Stimulated activated CD8-positive, alpha-beta memory T cell treated with anti-CD3 and anti-CD28 coated beads, Interleukin-7, amount 100 ng/mL, for 4 hours (primary cell): ENCODE data around the gene BAG5.

Experiments
- DNase-seq, 2 donors: peaks; one replicate each; pipeline ENCODE4 v3.0.0-alpha.2; 2020; ENCODE audit warnings: low read depth in 2 of 2

BAG5 gene

DNA sequence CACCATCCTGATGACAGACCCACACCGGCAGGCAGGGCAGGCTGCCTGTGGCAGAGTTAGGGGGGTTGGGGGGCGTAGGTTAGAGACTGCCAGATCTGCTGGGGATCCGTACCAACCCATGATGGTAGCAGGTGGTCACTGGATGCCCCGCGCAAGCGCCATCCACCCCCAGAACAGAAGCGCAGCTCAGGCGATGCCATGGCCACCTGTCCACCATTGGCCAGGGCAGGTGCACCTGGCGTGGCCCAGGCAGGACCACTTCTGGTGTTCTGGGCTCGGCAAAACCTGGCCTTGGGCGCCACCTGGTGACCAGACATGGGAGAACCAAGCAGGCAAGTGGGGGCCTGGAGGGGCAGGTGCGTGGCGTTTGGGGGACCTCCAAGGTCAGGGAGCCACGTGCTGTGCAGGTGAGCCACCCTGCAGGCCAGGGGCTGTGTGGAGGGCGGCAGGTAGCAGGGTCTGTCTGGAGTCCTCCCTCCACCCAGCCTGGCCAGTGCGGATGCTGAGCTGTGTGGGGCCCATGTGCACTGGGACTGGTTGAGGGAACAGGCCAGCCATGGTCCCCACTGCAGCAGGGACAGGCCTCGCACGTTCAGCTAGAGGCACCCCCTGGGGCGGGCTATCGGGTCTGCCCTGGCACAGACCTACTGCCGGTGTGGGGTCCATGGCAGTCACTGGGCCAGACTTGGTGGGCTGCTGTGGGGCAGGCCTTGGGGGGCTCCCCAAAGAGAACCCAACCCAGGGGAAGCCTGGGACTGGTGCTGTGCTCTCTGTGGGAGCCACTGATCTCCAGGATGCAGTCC lies 15.6 kb downstream of the BAG5 start:
- DNase-seq, result peak; percentile 53 to 60

DNA sequence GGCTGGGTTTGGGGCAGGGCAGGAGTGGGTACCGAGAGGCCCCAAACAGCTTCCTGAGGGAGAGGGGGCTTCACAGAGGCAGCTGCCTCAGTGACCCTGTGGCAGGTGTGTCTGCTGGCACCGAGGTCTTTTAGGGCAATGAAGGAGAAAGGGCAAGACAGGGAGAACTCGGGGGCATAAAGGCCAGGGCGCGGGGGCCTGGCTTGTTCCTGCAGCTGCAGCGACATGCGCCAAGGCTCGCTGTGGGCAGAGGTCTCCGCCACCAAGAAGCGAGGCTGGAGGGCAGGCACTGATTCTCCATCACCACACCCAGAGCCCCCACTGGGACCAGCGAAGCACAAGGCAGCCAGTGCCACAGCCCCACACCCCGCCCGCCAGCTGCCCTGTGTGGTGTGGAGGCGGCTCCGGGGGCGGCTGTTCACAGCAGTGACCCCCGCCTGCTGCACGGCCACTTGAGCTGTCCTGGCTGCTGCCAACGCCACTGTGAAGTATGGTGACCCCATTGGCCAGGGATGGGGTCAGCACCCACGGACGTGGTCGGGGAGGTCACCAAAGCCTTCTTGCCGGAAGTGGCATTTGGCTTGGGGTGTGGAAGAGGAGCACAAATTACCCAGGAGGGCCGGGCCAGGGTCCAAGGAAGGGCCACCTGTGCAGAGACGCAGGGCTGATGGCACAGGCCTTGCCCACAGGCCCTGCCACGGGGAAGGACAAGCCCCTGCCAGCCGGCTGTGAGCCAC lies 16.4 kb downstream of the BAG5 start:
- no peak for DNase-seq

DNA sequence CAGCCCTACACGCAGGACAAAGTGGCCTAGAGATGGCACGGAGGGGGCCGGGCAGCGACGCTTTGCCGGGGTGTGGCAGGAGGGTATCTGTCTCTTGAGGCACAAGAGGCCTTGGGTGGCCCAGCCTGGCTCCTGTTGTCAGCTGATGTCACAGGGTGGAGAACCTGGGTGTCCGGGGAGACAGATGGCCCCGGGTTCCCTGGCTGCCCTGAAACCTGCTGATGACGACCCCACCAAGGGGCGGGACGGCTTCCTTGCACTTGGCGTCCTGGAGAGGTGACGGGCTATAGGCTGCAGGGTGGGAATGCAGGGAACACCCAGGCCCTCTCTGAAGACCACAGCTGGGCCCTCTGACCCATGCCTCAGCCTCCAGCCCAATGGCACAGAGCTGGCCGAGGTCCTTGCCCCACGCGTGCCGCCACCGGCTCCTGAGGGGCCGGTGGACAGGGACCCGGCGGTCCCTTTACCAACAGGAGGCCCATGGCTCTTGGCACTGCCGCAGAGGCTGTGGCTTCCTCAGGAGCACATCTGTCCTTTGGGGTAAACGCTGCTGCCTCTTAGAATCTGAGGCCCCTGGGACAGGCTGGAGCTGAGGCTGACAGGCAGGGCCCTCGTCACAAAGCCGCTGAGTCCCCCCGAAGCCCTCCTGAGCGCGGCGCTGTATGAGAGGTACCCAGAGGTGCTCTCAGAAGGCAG lies 17.1 kb downstream of the BAG5 start:
- DNase-seq, result no peak

DNA sequence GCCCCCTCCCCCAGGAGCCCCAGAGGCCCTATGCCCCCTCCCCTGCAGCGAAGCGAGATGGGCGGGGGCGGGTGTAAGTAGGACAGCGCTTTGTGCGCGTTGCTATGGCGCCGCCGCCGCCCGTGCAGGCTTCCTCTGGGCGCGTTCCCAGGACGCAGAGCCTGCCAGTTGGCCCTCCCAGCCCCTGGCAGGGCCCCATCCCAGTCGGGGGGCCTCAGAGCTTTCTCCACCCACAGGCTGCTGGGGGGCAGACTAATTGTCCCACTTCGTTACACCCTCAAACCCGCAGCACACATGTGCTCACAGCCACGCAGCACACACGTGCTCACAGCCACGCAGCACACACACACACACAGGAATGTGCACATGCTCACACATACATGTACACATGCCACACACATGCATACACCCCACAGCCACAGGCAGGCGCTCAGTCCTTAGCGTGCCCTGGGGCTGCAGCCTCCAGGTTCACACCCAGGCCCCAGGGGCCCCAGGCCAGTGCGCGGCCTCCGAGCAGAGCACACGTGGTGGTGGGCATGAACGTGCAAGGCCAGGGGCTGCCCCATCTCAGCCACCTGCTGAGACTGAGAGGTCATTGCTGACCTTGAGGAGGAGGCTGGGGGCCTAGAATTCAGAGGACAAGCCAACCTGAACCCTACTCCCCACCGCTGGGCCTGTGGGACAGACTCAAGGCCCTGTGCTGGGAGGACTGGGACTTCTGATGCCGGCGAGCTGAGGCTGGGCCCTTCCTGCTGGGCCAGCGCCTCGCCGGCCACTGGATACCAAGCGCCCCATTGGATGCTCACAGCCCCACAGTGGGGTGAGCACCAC lies 17.9 kb downstream of the BAG5 start:
- DNase-seq, result no peak

DNA sequence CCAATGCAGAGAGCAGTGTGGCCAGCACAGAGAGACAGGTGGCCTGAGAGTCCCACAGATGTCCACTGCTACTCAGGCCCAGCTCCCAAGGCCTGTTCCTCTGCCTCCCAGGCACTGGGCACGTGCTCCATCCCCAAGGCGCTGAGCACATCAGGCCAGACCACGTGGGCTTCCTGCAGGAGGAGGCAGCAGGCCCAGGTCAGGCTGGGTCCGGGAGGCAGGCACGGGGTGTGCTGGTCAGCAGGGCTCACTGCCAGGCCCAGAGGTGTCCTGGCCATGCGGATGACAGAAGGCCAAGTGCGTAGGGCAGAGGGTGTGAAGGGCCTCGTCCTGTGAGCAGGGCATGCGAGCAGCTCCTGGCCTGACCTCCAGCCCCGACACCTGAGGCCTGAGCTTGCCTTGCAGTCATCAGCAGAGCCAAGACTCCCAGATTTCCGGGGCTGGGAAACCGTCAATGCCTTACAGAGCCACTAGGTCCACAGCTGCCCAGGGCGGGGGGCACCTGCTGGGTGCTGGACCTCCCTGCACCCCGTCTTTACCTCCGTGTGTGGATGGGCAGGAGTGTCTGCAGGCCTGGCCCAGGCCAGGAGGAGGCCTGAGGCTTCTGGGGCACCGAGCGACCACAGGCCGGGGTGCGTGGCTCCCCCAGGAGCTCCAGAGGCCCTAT lies 18.6 kb downstream of the BAG5 start:
- DNase-seq, result no peak

DNA sequence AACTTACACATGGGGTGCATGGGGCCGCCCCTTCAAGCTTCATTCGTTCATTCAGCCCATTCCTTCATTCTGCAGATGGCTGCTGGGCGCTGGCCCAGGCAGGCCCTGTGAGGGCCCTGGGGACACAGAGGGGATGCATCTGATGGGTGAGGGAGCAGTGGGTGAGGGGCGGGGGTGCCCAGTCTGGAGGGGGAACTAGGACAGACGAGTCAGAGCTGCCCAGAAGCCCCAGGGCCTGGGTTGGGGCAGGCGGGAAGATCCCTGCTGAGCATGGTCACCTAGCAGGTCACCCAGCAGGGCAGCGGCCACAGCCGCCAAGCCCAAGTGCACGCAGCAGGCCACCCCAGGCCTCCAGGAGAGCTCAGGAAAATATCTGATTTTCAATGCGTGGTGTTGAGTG lies 19.3 kb downstream of the BAG5 start:
- DNase-seq, result no peak

DNA sequence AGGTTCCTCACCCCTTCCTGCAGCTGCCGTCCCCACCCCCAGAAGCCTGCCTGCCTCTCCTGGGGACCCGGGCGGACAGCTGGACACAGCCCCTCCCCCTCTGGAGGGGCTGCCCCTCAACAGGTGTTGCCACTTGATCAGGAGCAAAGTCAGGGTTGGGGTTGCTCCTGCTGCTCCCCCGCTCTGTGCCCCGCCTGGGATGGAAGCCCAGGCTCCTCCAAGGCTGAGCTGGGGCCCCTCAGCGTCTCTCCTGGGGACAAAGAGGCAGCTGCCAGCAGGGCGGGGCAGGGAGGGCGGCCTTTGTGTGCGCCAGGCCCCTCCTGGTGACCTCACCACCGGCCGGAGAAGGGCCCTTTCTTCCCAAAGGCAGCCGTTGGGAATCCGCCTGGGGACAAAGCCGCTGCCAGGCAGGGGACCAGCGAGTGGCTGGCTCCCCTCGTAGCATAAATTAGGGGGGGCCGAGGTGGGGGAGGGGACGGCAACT lies 19.8 kb downstream of the BAG5 start:
- DNase-seq, result no peak

DNA sequence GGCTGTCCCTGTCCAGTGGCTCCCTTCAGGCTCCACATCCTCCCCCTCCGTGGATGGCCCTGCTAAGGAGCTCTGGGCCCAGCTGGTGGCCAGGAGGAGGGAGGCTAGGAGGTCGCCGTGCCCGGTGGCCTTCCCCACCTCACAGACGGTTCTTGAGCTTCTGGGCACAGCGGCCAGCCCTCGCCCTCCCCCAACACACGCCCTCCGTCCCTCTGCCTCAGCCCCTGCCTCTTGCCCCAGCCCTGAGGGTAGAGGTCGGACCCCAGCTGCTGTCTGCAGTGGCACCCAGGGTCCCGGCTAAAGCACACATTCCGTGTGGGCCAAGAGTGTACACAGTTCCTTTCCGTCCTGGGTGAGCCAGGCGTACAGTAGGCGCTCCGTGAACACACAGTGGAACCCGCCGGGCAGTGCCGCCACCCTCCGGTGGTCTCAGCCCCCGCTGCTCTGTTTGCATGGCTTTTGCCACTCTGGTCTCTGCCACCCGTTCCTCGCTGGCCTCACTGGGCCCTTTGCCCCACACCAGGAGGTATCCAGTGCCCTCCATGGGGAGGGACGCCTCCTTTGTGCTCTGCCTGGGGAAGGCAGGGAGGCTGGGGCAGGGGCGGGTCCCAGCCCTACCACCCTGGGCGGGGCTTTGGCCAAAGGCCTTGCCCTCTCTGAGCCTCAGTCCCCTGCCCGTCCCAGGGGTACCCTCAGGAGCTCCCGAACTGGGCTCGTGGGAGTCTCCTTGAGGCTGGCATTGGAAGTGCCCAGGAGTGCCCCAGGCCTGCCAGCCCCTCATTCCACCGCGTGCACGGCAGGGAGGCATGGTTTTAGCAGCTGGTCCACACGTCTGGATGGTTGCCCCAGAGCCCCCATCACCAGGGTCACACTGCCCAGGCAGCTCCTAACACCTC lies 20.5 kb downstream of the BAG5 start:
- no peak for DNase-seq

DNA sequence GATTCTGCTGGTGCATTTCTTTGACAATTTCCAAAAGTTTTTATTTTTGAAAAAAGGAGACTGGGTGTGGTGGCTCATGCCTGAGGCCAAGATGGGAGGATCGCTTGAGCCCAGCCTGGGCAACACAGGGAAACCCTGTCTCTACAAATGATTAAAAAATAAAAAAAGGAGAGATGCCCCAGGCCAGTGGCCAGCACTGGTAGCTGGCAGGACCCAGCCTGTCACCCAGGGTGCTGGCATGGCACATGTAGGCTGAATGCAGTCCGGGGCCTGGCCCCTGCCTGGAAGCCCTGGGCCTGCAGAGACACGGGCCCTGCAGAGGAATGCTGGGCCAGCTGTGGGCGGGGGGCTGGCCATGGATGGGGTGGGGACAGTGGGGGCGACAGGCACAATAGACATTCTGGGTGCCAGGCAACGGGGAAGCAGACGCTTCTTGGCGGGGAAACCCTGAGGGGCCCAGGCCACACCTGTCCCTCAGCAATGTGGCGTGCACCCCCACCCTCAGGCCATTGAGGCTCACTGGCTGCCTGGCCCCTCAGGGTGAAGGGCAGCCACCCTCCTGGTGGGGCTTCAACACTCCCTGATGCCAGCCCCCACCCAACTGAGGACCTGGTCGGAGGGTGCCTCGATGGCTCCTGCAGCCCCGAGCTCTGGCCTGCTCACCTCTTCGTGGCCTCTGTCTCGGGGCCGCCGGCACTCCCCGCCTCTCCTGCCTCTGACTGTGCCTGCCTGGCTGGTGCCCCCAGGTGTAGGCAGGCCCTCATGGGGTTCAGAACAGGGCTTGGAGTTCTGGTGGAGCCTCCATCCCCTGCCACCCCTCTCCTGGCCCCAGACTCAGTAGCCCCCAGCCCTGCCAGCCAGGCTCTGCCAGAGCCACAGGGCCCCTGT lies 21.4 kb downstream of the BAG5 start:
- no peak for DNase-seq

DNA sequence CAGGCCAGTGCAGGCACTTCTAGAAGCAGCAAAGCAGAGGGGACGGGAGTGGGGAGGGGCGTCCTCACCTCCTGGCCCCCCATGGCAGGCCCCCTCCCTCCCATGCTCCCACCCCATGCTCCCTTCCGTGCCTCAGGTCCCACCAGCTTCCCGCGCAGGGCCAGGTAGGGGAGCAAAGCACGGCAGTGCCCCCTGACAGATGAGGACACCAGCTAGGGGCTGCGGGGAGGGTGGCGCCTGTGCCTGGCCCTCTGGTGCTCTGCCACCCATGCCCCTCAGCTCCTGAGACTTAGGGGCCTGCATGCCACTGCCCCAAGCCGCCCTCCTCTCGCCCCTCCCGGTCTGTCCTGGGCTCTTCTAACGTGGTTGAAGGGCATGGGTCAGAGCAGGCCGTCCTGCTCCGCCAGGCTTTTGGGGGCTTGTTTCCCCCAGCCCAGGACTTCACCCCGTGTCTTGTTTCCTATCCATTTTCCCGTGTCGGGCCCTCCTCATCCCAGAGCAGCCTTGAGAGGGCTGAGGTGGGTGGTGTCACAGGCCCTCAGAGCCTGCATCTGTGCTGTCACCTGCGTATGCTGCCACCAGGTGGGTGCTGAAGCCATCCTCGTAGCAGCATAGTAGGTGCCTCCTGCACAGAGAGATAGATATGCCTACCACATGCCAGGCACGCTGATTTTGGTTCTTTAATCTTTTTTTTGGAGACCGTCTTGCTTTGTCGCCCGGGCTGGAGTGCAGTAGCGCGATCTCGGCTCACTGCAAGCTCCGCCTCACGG lies 23.2 kb downstream of the BAG5 start:
- DNase-seq, result no peak

DNA sequence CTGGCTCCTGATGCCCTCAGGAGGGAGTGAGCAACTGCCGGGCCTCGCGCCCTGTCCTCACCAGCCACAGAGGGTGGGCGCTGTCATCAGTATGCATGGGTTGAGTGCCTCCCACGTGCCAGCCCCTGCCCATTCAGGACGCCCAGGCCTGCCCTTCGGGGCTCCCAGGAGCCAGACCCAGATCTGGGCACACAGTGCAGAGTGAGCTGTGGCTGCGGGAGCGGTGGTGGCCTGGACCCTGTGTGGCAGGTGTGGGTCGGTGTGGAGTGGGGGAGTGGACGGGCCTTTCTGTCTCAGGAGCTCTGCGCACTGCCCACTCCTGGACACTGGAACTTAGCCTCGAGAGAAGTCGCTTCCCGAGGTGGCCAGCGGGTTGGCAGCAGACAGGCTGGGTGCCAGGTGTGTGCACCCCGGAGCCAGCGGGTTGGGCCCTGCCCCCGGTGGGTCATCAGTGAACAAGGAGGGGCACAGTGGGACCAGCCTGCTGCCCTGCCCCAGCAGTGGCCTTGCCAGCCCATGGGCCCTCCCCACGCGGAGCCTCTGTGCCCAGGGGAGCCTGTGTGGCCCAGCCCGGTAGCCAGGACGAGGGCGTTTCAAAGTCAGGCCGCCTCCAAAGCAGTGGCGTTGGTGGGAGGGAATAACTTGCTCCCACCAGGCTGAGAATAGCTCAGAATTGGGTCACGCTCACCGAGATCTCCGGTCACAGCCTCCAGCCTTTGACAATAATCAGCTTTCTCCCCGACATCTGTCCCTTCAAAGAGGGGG lies 24.0 kb downstream of the BAG5 start:
- no peak for DNase-seq

DNA sequence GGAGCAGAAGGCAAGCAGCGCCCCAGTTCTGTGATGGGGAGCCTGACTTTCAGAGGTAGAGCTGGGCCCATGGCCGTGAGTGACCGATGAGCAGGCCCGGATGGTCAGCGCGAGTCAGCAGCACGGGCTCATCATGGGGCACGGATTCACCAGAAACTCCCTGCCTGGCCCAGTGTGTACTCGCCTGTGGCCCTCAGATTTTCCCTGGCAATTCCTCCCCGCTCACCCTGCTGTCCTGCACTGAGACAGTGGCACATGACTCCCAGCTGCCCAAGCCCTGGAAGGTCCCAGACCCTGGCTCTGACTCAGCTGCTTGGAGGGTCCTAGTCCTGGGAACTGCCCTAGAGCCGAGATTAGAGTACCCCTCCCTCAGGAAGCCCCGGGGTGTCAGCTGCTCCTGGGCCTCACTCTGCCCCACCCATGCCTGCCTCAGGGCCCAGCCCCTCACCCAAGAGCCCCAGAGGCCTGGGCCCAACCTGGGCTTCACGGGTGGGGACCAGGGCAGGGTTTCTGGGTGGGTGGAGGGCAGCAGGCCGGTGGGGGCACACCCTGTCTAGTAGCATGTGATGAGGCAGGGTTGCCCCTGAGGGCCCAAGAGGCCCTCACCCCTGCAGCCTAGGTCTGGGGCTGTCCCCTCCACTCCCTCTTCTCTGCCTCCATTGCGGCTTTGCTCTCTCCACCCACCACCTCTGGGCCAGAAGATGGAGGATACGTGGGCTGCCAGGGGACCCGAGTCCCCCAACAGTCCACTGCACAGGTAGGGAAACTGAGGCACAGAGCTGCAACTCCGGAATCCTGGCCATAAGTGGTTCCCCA lies 25.1 kb downstream of the BAG5 start:
- no peak for DNase-seq

DNA sequence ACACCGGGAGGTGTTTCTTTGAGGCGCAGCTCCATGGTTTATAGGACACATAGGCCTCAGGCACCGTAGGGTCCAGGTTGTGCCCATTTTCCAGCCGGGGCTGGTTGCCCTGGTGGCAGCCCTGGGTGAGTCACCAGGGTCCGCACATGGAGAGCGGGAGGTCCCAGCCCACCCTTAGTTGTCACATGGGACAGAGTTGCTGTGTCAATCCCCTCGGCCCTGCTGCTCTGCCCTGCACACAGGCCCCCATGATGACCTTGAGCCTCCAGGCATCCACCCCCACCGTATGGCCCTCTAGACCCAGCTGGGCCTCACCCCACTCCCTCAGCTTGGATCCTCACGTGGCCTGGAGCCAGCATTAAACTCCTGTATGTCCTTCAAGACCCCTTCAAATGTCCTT lies 25.8 kb downstream of the BAG5 start:
- no peak for DNase-seq

DNA sequence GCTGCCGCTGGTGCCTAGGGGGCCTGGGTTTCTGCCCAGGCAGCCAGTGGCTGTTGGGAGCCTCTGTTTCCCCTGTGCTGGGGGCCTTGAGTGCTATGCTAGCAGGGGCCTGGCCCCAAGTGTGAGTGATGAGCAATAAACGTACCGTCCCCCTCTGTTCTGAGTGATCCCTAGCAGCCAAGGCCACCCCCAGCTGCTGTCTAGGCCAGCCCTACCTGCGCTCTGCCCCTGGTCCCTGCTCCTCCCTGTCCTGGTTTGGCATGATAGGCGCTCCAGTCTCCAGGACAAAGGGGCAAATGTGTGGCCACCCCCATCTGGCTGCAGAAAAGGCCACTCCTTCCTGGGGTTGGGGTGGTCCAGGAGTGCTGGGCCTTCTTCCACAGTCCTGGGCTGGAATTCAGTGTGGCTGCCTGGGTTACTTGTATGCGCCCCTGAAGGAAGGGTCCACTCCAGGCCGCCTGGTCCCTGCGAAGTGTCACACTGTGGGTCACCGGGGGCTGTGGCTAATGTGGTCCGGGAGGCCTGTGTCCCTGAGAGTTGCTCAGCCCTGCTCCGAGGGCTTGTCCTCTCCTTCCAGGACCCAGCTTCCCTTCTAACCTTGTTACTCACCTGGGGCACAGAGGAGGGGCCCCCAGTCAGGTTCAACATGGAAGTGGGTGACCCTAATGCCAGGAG lies 26.4 kb downstream of the BAG5 start:
- DNase-seq, result no peak

DNA sequence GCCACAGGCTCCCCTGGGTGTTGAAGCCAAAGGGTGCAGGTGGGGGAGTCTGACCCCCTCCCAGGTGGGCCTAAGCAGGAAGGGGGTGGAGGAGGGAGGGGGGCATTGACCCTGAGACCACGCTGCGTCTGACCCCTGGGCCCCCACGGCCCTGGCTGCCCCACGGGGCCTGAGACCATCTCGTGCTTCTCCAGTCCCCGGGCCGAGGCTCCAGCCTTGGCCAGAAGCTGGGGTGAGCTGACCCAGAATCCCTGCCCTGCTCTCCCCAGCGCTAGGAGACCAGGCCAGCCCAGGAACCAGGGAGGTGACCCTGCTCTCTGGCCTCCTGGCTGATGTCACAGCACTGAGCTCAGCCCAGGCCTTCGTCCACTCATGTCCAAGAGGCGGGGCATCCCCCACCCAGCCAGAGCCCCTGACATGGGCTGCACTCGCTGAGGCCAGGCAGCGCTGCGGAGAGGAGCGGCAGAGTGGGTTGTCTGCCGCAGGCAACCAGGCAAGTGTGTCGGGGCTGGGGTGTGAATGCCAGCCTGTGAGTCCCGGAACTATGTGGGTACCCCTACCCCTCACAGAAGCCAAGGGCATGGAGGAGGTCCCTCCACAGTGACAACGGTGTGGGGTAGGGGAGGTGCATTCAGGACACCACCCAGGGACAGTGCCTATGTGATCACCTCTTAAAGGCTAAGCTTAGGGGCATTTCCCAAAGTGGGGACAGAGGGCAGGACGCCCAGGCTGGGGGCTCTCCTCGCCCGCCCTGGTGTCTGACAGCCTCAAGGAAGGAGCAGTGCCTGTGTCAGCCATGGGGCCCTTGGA lies 27.2 kb downstream of the BAG5 start:
- DNase-seq, result no peak
